WTC11 (cell line): ENCODE data around the gene RNF214.

Experiments
- ATF1 ChIP-seq: sonication (generic); formaldehyde crosslinking; IDR thresholded peaks from 2 replicates; pipeline ENCODE4 v1.8.1; 2023; ENCODE audit warnings: mild to moderate bottlenecking, moderate library complexity, missing genetic modification reagents
- SP1 ChIP-seq: sonication (generic); formaldehyde crosslinking; conservative IDR thresholded peaks from 2 replicates; pipeline ENCODE4 v1.8.1; 2022; ENCODE audit warnings: missing genetic modification reagents
- ZNF138 ChIP-seq: sonication (generic); formaldehyde crosslinking; conservative IDR thresholded peaks from 2 replicates; pipeline ENCODE4 v1.8.1; 2022; ENCODE audit warnings: mild to moderate bottlenecking, moderate library complexity, missing genetic modification reagents
- TF ChIP-seq, protein P1 (sequence below): fragments of 250-450 bp; sonication (Bioruptor Pico); conservative IDR thresholded peaks from 2 replicates; pipeline ENCODE4 v1.9.0; 2021; ENCODE audit warnings: mild to moderate bottlenecking
- TF ChIP-seq, protein P2 (sequence below): sonication (generic); formaldehyde crosslinking; conservative IDR thresholded peaks from 2 replicates; pipeline ENCODE4 v1.8.1; 2022; ENCODE audit warnings: mild to moderate bottlenecking, missing genetic modification reagents
- TF ChIP-seq, protein P3 (sequence below): fragments of 200-600 bp; IDR thresholded peaks from 2 replicates; pipeline ENCODE4 v1.8.0; 2022; ENCODE audit warnings: antibody characterized with exemption
- TF ChIP-seq, protein P4 (sequence below): sonication (generic); formaldehyde crosslinking; conservative IDR thresholded peaks from 2 replicates; pipeline ENCODE4 v1.8.1; 2023; ENCODE audit warnings: mild to moderate bottlenecking, low read depth, missing genetic modification reagents, moderate library complexity

DNA sequence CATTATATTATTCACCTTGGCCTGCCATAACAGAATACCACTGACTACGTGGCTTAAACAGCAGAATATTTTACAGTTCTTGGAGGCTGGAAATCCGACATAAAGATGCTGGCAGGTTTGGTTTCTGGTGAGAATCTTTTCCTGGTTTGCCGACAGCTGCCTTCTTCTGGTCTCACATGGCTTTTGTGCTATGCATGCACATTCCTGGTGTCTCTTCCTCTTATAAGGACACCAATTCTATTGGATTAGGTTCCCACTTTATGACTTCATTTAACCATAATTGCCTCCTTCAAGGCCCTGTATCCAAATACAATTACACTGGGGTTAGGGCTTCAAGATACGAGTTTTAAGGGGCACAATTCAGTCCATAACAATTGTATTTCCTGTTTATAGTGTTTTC is 17.1 kb downstream of the RNF214 start:
- TF ChIP-seq, protein P1, sequence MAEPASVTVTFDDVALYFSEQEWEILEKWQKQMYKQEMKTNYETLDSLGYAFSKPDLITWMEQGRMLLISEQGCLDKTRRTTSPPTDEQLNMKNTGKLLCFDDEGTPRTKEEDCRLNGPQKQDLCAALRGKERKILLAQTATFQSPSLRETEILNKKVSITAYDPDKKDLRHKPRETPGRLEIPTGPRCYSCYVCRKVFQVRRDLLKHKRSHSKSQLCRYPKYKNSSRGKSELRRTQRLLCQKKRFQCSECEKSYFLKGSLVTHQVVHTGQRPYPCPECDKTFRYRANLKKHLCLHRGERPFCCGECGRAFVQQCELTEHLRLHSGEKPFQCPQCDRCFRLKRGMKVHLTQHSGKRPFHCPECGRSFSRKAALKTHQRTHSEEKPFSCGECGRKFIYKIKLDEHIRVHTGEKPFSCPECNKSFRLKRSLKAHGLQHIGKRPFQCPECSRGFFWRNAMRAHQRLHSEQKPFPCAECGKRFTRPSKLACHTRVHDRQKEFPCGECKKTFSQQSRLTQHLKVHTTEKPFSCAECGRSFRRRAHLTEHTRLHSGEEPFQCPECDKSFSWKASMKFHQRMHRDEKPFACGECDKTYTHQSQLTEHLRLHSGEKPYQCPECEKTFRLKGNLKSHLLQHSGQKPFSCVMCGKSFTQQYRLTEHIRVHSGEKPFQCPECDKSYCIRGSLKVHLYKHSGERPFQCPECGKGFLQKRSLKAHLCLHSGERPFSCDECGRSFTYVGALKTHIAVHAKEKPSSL (CRISPR knock-in tag) = no peak
- TF ChIP-seq ATF1 (CRISPR knock-in tag) (no peak), ZNF138 (CRISPR knock-in tag) (no peak), SP1 (CRISPR knock-in tag) (no peak)
- TF ChIP-seq, protein P2, sequence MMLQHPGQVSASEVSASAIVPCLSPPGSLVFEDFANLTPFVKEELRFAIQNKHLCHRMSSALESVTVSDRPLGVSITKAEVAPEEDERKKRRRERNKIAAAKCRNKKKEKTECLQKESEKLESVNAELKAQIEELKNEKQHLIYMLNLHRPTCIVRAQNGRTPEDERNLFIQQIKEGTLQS = no peak
- TF ChIP-seq, protein P3, sequence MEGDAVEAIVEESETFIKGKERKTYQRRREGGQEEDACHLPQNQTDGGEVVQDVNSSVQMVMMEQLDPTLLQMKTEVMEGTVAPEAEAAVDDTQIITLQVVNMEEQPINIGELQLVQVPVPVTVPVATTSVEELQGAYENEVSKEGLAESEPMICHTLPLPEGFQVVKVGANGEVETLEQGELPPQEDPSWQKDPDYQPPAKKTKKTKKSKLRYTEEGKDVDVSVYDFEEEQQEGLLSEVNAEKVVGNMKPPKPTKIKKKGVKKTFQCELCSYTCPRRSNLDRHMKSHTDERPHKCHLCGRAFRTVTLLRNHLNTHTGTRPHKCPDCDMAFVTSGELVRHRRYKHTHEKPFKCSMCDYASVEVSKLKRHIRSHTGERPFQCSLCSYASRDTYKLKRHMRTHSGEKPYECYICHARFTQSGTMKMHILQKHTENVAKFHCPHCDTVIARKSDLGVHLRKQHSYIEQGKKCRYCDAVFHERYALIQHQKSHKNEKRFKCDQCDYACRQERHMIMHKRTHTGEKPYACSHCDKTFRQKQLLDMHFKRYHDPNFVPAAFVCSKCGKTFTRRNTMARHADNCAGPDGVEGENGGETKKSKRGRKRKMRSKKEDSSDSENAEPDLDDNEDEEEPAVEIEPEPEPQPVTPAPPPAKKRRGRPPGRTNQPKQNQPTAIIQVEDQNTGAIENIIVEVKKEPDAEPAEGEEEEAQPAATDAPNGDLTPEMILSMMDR = no peak
- TF ChIP-seq, protein P4, sequence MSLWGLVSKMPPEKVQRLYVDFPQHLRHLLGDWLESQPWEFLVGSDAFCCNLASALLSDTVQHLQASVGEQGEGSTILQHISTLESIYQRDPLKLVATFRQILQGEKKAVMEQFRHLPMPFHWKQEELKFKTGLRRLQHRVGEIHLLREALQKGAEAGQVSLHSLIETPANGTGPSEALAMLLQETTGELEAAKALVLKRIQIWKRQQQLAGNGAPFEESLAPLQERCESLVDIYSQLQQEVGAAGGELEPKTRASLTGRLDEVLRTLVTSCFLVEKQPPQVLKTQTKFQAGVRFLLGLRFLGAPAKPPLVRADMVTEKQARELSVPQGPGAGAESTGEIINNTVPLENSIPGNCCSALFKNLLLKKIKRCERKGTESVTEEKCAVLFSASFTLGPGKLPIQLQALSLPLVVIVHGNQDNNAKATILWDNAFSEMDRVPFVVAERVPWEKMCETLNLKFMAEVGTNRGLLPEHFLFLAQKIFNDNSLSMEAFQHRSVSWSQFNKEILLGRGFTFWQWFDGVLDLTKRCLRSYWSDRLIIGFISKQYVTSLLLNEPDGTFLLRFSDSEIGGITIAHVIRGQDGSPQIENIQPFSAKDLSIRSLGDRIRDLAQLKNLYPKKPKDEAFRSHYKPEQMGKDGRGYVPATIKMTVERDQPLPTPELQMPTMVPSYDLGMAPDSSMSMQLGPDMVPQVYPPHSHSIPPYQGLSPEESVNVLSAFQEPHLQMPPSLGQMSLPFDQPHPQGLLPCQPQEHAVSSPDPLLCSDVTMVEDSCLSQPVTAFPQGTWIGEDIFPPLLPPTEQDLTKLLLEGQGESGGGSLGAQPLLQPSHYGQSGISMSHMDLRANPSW (CRISPR knock-in tag) = no peak
